SK-N-SH (cell line): ENCODE data around the gene THSD4. TPM values are rescaled to one million over a fixed set of nuclear protein-coding genes. Genes with fewer than 3 reads are reported as not detected.
A peak's percentile ranks its signal among the peaks of the same experiment; 100 is the strongest.

Experiments
- CTCF ChIA-PET: fragments of 300-600, 350-600 bp; formaldehyde crosslinking; extraction: SDS; loops from one replicate; lab custom pipeline; 2021; lab: Yijun Ruan, JAX
- POLR2A ChIA-PET: fragments of 350-600 bp; sonication (Branson Sonifier 250); formaldehyde crosslinking; extraction: SDS; loops from one replicate; lab custom pipeline; 2020; ENCODE audit warnings: antibody characterized with exemption, inconsistent platforms; lab: Yijun Ruan, JAX
- DNase-seq: peaks from one replicate; pipeline ENCODE4 v3.0.0; 2012
- H2AFZ ChIP-seq: fragments of 200-600 bp; sonication (generic); 2 replicates; pipeline ENCODE4 v1.8.1; 2016; ENCODE audit warnings: antibody characterized with exemption, mild to moderate bottlenecking, low read depth
- H3F3A ChIP-seq: fragments of 200-600 bp; sonication (generic); replicated peaks from 2 replicates; pipeline ENCODE3; 2016; ENCODE audit warnings: antibody characterized with exemption, mild to moderate bottlenecking; ENCODE audit not compliant: insufficient read depth
- H3K27ac ChIP-seq, 2 experiments: fragments of 200-500 bp in 1 of 2; fragments of 200-600 bp in 1 of 2; sonication (Bioruptor generic) in 1 of 2; sonication (generic), shearing (Covaris generic) in 1 of 2; 2 replicates each; pipeline versions ENCODE4 v1.5.1 to v1.6.1; 2014 to 2016; ENCODE audit warnings: low read depth in 2 of 2, inconsistent platforms in 1 of 2, low read length in 1 of 2, mild to moderate bottlenecking in 1 of 2, mixed read lengths in 1 of 2
- H3K27me3 ChIP-seq: fragments of 200-600 bp; sonication (generic), shearing (Covaris generic); 2 replicates; pipeline ENCODE4 v1.6.1; 2016; ENCODE audit warnings: mixed run types; ENCODE audit not compliant: insufficient read depth
- H3K36me3 ChIP-seq, 2 experiments: fragments of 200-500 bp in 1 of 2; fragments of 200-600 bp in 1 of 2; sonication (Bioruptor generic) in 1 of 2; sonication (generic) in 1 of 2; replicated peaks in 1 of 2; 2 replicates each; pipeline versions ENCODE3 to v1.5.1; 2014 to 2016; ENCODE audit warnings: low read length in 1 of 2, mild to moderate bottlenecking in 1 of 2; ENCODE audit not compliant: insufficient read depth in 2 of 2, control insufficient read depth in 1 of 2
- H3K4me1 ChIP-seq, 2 experiments: fragments of 200-500 bp in 1 of 2; fragments of 200-600 bp in 1 of 2; sonication (Bioruptor generic) in 1 of 2; sonication (generic), shearing (Covaris generic) in 1 of 2; 2 replicates each; pipeline versions ENCODE4 v1.5.1 to v1.6.1; 2014 to 2016; ENCODE audit warnings: low read depth in 1 of 2, low read length in 1 of 2, mixed run types in 1 of 2; ENCODE audit not compliant: insufficient read depth in 2 of 2, control insufficient read depth in 1 of 2
- H3K4me2 ChIP-seq: fragments of 200-600 bp; sonication (generic), shearing (Covaris generic); 2 replicates; pipeline ENCODE4 v1.6.1; 2017; ENCODE audit warnings: mixed run types
- H3K4me3 ChIP-seq, 2 experiments: fragments of 200-500 bp in 1 of 2; fragments of 200-600 bp in 1 of 2; sonication (Bioruptor generic) in 1 of 2; sonication (generic), shearing (Covaris generic) in 1 of 2; 2 replicates each; pipeline versions ENCODE4 v1.5.1 to v1.8.1; 2014 to 2016; ENCODE audit warnings: low read depth in 2 of 2, inconsistent platforms in 1 of 2, low read length in 1 of 2, mild to moderate bottlenecking in 1 of 2, mixed read lengths in 1 of 2, moderate library complexity in 1 of 2
- H3K79me2 ChIP-seq: fragments of 200-600 bp; sonication (generic); 2 replicates; pipeline ENCODE4 v1.8.1; 2017; ENCODE audit warnings: mild to moderate bottlenecking; ENCODE audit not compliant: insufficient read depth
- H3K9ac ChIP-seq: fragments of 200-600 bp; sonication (generic); 2 replicates; pipeline ENCODE4 v1.6.1; 2017; ENCODE audit warnings: mixed run types
- H3K9me2 ChIP-seq: fragments of 200-600 bp; sonication (generic); 2 replicates; pipeline ENCODE4 v1.6.1; 2017; ENCODE audit warnings: mixed run types
- H3K9me3 ChIP-seq: fragments of 200-600 bp; sonication (generic); 2 replicates; pipeline ENCODE4 v1.6.1; 2017; ENCODE audit warnings: mixed run types, mild to moderate bottlenecking, moderate library complexity
- H4K20me1 ChIP-seq: fragments of 200-600 bp; sonication (generic); 2 replicates; pipeline ENCODE4 v1.6.1; 2017; ENCODE audit warnings: mild to moderate bottlenecking, mixed run types; ENCODE audit not compliant: insufficient read depth
- CHD2 ChIP-seq: fragments of 150-350 bp; IDR thresholded peaks from 2 replicates; pipeline ENCODE4 v1.6.1; 2018; ENCODE audit warnings: low read length; ENCODE audit not compliant: partially characterized antibody
- EZH2phosphoT487 ChIP-seq: fragments of 200-600 bp; sonication (generic); IDR thresholded peaks from 2 replicates; pipeline ENCODE4 v1.6.1; 2017; ENCODE audit warnings: low read depth, mixed run types, mild to moderate bottlenecking, antibody characterized with exemption, moderate library complexity, borderline replicate concordance
- FOSL2 ChIP-seq: IDR thresholded peaks from 2 replicates; pipeline ENCODE4 v1.4.0; 2012; ENCODE audit warnings: low read depth, mild to moderate bottlenecking, moderate library complexity, borderline replicate concordance
- FOXJ3 ChIP-seq: sonication (generic); formaldehyde crosslinking; IDR thresholded peaks from 2 replicates; pipeline ENCODE4 v1.5.1; 2020; ENCODE audit warnings: mild to moderate bottlenecking, missing genetic modification reagents
- FOXM1 ChIP-seq: IDR thresholded peaks from 2 replicates; pipeline ENCODE4 v1.4.0; 2012; ENCODE audit warnings: low read depth, mild to moderate bottlenecking
- GATA2 ChIP-seq: sonication (generic); formaldehyde crosslinking; IDR thresholded peaks from 2 replicates; pipeline ENCODE4 v1.5.0; 2020; ENCODE audit warnings: mild to moderate bottlenecking, missing genetic modification reagents
- IRF3 ChIP-seq: fragments of 150-350 bp; IDR thresholded peaks from 2 replicates; pipeline ENCODE4 v1.6.1; 2016; ENCODE audit warnings: mild to moderate bottlenecking, low read depth, low read length
- MEF2A ChIP-seq: IDR thresholded peaks from 2 replicates; pipeline ENCODE4 v1.4.0; 2012; ENCODE audit warnings: low read depth, borderline replicate concordance
- POLR2AphosphoS5 ChIP-seq: IDR thresholded peaks from 2 replicates; pipeline ENCODE4 v1.6.1; 2012; ENCODE audit warnings: low read depth, low read length
- RAD21 ChIP-seq: IDR thresholded peaks from 2 replicates; pipeline ENCODE4 v1.6.1; 2012; ENCODE audit warnings: mild to moderate bottlenecking, low read length
- RCOR1 ChIP-seq: fragments of 150-350 bp; IDR thresholded peaks from 2 replicates; pipeline ENCODE4 v1.6.1; 2017; ENCODE audit warnings: antibody characterized with exemption, low read length
- REST ChIP-seq: IDR thresholded peaks from 2 replicates; pipeline ENCODE4 v1.6.1; 2012; ENCODE audit warnings: mild to moderate bottlenecking, low read depth, low read length, moderate library complexity
- RXRA ChIP-seq: IDR thresholded peaks from 2 replicates; pipeline ENCODE4 v1.4.0; 2012; ENCODE audit warnings: low read depth, mild to moderate bottlenecking, borderline replicate concordance
- SIN3A ChIP-seq: IDR thresholded peaks from 2 replicates; pipeline ENCODE4 v1.6.1; 2012; ENCODE audit warnings: low read depth, mild to moderate bottlenecking, low read length, moderate library complexity, borderline replicate concordance
- TAF1 ChIP-seq: IDR thresholded peaks from 2 replicates; pipeline ENCODE4 v1.6.1; 2012; ENCODE audit warnings: low read depth, mild to moderate bottlenecking, low read length, moderate library complexity, borderline replicate concordance
- TCF12 ChIP-seq: IDR thresholded peaks from 2 replicates; pipeline ENCODE4 v1.4.0; 2012
- TEAD4 ChIP-seq: IDR thresholded peaks from 2 replicates; pipeline ENCODE4 v1.4.0; 2012; ENCODE audit warnings: mild to moderate bottlenecking, borderline replicate concordance; ENCODE audit not compliant: insufficient read depth
- YY1 ChIP-seq: IDR thresholded peaks from 2 replicates; pipeline ENCODE4 v1.4.0; 2012; ENCODE audit warnings: low read depth, mild to moderate bottlenecking
- ZBTB33 ChIP-seq: IDR thresholded peaks from 2 replicates; pipeline ENCODE4 v1.4.0; 2012; ENCODE audit warnings: low read depth, borderline replicate concordance
- WGBS: methylation state at CpG from one replicate; pipeline ENCODE4 v1.1.6; 2017; ENCODE audit warnings: low lambda C conversion rate; 5-methylcytosine and 5-hydroxymethylcytosine counted together
- polyA plus RNA-seq, 3 experiments: library from polyadenylated mRNA; depleted of rRNA; stranded (reverse); fragments of >200 nt; gene quantifications; 2 replicates each; pipeline ENCODE4 v1.2.3, GENCODE V29; 2012
- TF ChIP-seq, protein P1 (sequence below): IDR thresholded peaks from 2 replicates; pipeline ENCODE4; 2012
- TF ChIP-seq, protein P2 (sequence below): fragments of 200-600 bp; sonication (generic); IDR thresholded peaks from 2 replicates; pipeline ENCODE4 v1.6.1; 2017; ENCODE audit warnings: antibody characterized with exemption, mild to moderate bottlenecking, moderate library complexity
- TF ChIP-seq, protein P3 (sequence below): fragments of 150-350 bp; IDR thresholded peaks from 2 replicates; pipeline ENCODE4 v1.6.1; 2017; ENCODE audit warnings: antibody characterized with exemption, low read length, low read depth, borderline replicate concordance

THSD4 gene
- polyA plus RNA-seq, 1 of the 3 experiments (the other 2 are of a cell fraction): 79.1 TPM

DNA sequence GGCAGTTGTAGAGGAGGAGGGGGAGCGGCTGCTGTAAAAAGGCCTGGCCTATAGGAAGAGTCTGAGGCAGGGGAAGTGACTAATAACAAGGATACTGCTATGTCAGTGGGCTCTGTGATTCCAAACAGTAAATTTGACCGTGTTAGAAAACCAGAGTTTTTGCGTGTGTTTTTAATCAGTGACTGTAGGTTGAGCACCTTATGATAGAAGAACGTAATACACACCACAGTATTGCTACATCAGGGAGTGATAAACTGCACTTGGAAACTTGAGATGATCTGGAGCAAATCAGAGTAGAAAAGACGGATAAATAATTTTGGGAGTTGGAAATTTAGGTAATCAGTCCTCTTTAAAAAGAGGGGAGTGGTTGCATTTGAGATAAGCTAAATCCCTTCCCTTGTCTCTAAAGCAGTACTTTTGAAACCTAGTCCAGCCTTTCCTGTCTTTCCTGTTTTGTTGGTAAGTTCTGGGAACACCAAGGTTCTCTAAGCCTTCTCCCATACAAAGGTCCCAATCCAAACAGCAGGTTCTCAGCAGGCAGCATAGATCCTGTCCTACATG, 564.6 kb downstream of the THSD4 start:
- CTCF ChIA-PET: no interaction called here
- Histone ChIP-seq H3K4me2 (peak overlapping the region; percentile 59), H3K36me3 (no peaks in the 10 kb centered on the region), H3K27ac (peak overlapping the region; percentile 75 to 87; a peak in 3 of 4 replicates), H3K9ac (peak overlapping the region; percentile 16; the same call in 1 of the 2 replicates), H3K27me3 (no peaks in the 10 kb centered on the region), H2AFZ (peak overlapping the region; percentile 54), H3K79me2 (peaks cover 5% of the 10 kb centered on the region; the same call in 1 of the 2 replicates), H3K9me3 (no peaks in the 10 kb centered on the region), H3K9me2 (no peaks in the 10 kb centered on the region), H3K4me1 (peaks cover 10 to 48% of the 10 kb centered on the region in 2 experiments), H3F3A (peaks cover 47% of the 10 kb centered on the region), H4K20me1 (no peaks in the 10 kb centered on the region), H3K4me3 (no peak overlapping the region)
- DNase-seq: no peak
- POLR2A ChIA-PET: no interaction called here
- 30% methylated on average over 5 of the region's 5 CpGs for WGBS
- TF ChIP-seq, protein P1, sequence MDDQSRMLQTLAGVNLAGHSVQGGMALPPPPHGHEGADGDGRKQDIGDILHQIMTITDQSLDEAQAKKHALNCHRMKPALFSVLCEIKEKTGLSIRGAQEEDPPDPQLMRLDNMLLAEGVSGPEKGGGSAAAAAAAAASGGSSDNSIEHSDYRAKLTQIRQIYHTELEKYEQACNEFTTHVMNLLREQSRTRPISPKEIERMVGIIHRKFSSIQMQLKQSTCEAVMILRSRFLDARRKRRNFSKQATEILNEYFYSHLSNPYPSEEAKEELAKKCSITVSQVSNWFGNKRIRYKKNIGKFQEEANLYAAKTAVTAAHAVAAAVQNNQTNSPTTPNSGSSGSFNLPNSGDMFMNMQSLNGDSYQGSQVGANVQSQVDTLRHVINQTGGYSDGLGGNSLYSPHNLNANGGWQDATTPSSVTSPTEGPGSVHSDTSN: peak; percentile 66; the same call in 1 of the 2 replicates
- TF ChIP-seq RXRA (peak; percentile 68; the same call in 1 of the 2 replicates), TEAD4 (no peak), REST (no peak), GATA2 (CRISPR knock-in tag) (no peak), TAF1 (peak; percentile 33; the same call in 1 of the 2 replicates), CHD2 (no peak), FOSL2 (peak; percentile 48; the same call in 1 of the 2 replicates), FOXJ3 (CRISPR knock-in tag) (no peak), SIN3A (no peak), YY1 (no peak), RAD21 (no peak), MEF2A (no peak), TCF12 (peak; percentile 87), RCOR1 (no peak), EZH2phosphoT487 (no peak), ZBTB33 (no peak), IRF3 (no peak), POLR2AphosphoS5 (0 out of 2 replicates have a peak, but pooled peaks have one; percentile 26), FOXM1 (0 out of 2 replicates have a peak, but pooled peaks have one; percentile 46)
- TF ChIP-seq, protein P2, sequence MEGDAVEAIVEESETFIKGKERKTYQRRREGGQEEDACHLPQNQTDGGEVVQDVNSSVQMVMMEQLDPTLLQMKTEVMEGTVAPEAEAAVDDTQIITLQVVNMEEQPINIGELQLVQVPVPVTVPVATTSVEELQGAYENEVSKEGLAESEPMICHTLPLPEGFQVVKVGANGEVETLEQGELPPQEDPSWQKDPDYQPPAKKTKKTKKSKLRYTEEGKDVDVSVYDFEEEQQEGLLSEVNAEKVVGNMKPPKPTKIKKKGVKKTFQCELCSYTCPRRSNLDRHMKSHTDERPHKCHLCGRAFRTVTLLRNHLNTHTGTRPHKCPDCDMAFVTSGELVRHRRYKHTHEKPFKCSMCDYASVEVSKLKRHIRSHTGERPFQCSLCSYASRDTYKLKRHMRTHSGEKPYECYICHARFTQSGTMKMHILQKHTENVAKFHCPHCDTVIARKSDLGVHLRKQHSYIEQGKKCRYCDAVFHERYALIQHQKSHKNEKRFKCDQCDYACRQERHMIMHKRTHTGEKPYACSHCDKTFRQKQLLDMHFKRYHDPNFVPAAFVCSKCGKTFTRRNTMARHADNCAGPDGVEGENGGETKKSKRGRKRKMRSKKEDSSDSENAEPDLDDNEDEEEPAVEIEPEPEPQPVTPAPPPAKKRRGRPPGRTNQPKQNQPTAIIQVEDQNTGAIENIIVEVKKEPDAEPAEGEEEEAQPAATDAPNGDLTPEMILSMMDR: no peak
- TF ChIP-seq, protein P3, sequence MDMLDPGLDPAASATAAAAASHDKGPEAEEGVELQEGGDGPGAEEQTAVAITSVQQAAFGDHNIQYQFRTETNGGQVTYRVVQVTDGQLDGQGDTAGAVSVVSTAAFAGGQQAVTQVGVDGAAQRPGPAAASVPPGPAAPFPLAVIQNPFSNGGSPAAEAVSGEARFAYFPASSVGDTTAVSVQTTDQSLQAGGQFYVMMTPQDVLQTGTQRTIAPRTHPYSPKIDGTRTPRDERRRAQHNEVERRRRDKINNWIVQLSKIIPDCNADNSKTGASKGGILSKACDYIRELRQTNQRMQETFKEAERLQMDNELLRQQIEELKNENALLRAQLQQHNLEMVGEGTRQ: no peak
